ENCODE results near the gene CLOCK.

- no peak for TF ChIP-seq FOXP2 (optimal IDR thresholded peaks at IDR 0.05; ENCODE audit: borderline replicate concordance, extremely low read depth, extremely low read length, insufficient read depth)
- TF ChIP-seq POLR2AphosphoS5 (IDR thresholded peaks at IDR 0.05; ENCODE audit: low read depth, low read length), result no peak
- TF ChIP-seq, protein P1, sequence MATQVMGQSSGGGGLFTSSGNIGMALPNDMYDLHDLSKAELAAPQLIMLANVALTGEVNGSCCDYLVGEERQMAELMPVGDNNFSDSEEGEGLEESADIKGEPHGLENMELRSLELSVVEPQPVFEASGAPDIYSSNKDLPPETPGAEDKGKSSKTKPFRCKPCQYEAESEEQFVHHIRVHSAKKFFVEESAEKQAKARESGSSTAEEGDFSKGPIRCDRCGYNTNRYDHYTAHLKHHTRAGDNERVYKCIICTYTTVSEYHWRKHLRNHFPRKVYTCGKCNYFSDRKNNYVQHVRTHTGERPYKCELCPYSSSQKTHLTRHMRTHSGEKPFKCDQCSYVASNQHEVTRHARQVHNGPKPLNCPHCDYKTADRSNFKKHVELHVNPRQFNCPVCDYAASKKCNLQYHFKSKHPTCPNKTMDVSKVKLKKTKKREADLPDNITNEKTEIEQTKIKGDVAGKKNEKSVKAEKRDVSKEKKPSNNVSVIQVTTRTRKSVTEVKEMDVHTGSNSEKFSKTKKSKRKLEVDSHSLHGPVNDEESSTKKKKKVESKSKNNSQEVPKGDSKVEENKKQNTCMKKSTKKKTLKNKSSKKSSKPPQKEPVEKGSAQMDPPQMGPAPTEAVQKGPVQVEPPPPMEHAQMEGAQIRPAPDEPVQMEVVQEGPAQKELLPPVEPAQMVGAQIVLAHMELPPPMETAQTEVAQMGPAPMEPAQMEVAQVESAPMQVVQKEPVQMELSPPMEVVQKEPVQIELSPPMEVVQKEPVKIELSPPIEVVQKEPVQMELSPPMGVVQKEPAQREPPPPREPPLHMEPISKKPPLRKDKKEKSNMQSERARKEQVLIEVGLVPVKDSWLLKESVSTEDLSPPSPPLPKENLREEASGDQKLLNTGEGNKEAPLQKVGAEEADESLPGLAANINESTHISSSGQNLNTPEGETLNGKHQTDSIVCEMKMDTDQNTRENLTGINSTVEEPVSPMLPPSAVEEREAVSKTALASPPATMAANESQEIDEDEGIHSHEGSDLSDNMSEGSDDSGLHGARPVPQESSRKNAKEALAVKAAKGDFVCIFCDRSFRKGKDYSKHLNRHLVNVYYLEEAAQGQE (IDR thresholded peaks at IDR 0.05; ENCODE audit: insufficient read depth in 1 of 2, low read depth in 2 of 2, low read length in 2 of 2), result no peak
- no peak for TF ChIP-seq SIN3A (IDR thresholded peaks at IDR 0.05; ENCODE audit: borderline replicate concordance, insufficient read depth, low read length)
- no peak for TF ChIP-seq TAF1 (IDR thresholded peaks at IDR 0.05; ENCODE audit: borderline replicate concordance, insufficient read depth, low read length)
Observed at GRCh38 chr4:55528491-55528890, 18.2 kb downstream of the CLOCK start.

All from PFSK-1 (cell line).